OCI-LY7 (cell line): ENCODE measurements around the gene TPSD1. TPM values are rescaled to one million over a fixed set of nuclear protein-coding genes. Genes with fewer than 3 reads are reported as not detected.
"Not testable (repeated sequence)": the region's sequence is repeated elsewhere in the genome, so short reads cannot be mapped to it uniquely, and the experiment has no call there.

ENCODE experiments used
- BruUV-seq: library from RNA; stranded (reverse); fragments of 400-500 nt; replicated peaks from 2 replicates; lab custom pipeline; 2021; lab: Mats Ljungman, UMichigan
- CTCF ChIA-PET: fragments of 300-600 bp; sonication (Branson Sonifier 250); formaldehyde crosslinking; loops from one replicate; lab custom pipeline; 2022; ENCODE audit warnings: antibody characterized with exemption; ENCODE audit not compliant: unreplicated experiment; lab: Charles Lee
- POLR2A ChIA-PET: fragments of 300-600 bp; sonication (Branson Sonifier 250); formaldehyde crosslinking; loops from one replicate; lab custom pipeline; 2022; ENCODE audit warnings: antibody characterized with exemption; lab: Charles Lee
- DNase-seq: peaks from one replicate; pipeline ENCODE4 v3.0.0-alpha.2; 2015; ENCODE audit warnings: low spot score
- H2AFZ ChIP-seq: fragments of 200-600 bp; sonication (generic), shearing (Covaris generic); 2 replicates; pipeline ENCODE4 v1.6.1; 2014; ENCODE audit warnings: mild to moderate bottlenecking, antibody characterized with exemption, low read length, moderate library complexity
- H3K27ac ChIP-seq: fragments of 200-600 bp; sonication (generic); 2 replicates; pipeline ENCODE4 v1.5.1; 2014; ENCODE audit warnings: mixed run types, low read depth, mild to moderate bottlenecking, moderate library complexity, low read length, inconsistent platforms; ENCODE audit not compliant: poor library complexity, severe bottlenecking
- H3K36me3 ChIP-seq: fragments of 200-600 bp; sonication (generic); 2 replicates; pipeline ENCODE4 v1.6.1; 2014; ENCODE audit warnings: mild to moderate bottlenecking, antibody characterized with exemption, low read length, moderate library complexity, mixed read lengths; ENCODE audit not compliant: insufficient read depth
- H3K4me1 ChIP-seq: fragments of 200-600 bp; sonication (generic); 2 replicates; pipeline ENCODE4 v1.5.1; 2014; ENCODE audit warnings: mild to moderate bottlenecking, low read length; ENCODE audit not compliant: insufficient read depth, poor library complexity, severe bottlenecking
- H3K4me2 ChIP-seq: fragments of 200-600 bp; sonication (generic); 2 replicates; pipeline ENCODE4 v1.6.1; 2014; ENCODE audit warnings: mild to moderate bottlenecking, low read length
- H3K4me3 ChIP-seq: fragments of 200-600 bp; sonication (generic); 2 replicates; pipeline ENCODE4 v1.5.1; 2014; ENCODE audit warnings: mild to moderate bottlenecking, low read depth, low read length; ENCODE audit not compliant: poor library complexity, severe bottlenecking
- H3K79me2 ChIP-seq: fragments of 200-600 bp; sonication (generic); 2 replicates; pipeline ENCODE4 v1.6.1; 2016; ENCODE audit warnings: low read depth, mild to moderate bottlenecking, low read length, moderate library complexity, mixed read lengths; ENCODE audit not compliant: insufficient read depth
- H3K9me2 ChIP-seq: fragments of 200-600 bp; sonication (generic); 2 replicates; pipeline ENCODE4 v1.6.1; 2016; ENCODE audit warnings: mild to moderate bottlenecking, low read length, mixed read lengths; ENCODE audit not compliant: insufficient read depth
- H3K9me3 ChIP-seq: fragments of 200-600 bp; sonication (generic); 2 replicates; pipeline ENCODE4 v1.6.1; 2014; ENCODE audit warnings: mild to moderate bottlenecking, mixed run types, low read length, mixed read lengths
- H4K20me1 ChIP-seq: fragments of 200-600 bp; sonication (generic); 2 replicates; pipeline ENCODE4 v1.6.1; 2014; ENCODE audit warnings: mild to moderate bottlenecking, antibody characterized with exemption, low read length, moderate library complexity, mixed read lengths; ENCODE audit not compliant: insufficient read depth
- CTCF ChIP-seq: fragments of 200-600 bp; sonication (generic); conservative IDR thresholded peaks from 2 replicates; pipeline ENCODE4 v1.5.1; 2014; ENCODE audit warnings: mild to moderate bottlenecking, antibody characterized with exemption, low read length, moderate library complexity, mixed read lengths
- EZH2phosphoT487 ChIP-seq: fragments of 200-600 bp; sonication (generic); IDR thresholded peaks from 2 replicates; pipeline ENCODE4 v1.6.1; 2018; ENCODE audit warnings: low read depth, borderline replicate concordance, mild to moderate bottlenecking, mixed run types, antibody characterized with exemption, low read length, moderate library complexity, mixed read lengths
- intact Hi-C: fragments of 100-400 bp; cut with micrococcal nuclease; formaldehyde crosslinking; loops from one replicate; pipeline ENCODE4 v1.10.0; 2022; ENCODE audit not compliant: unreplicated experiment
- total RNA-seq, 2 experiments: library from RNA; depleted of rRNA in 1 of 2; stranded (reverse); fragments of >200 nt in 1 of 2; shearing (Covaris generic) in 1 of 2; gene quantifications; 2 replicates each; pipeline ENCODE4 v1.2.3, GENCODE V29; 2014 to 2022

The TPSD1 gene
- total RNA-seq, 2 experiments from 2014 or later: not detected

- intact Hi-C loops: no loop called here
- no peaks in the 10 kb centered on the region for H3K9me2 ChIP-seq
- H3K9me3 ChIP-seq: no peaks in the 10 kb centered on the region
- no peaks in the 10 kb centered on the region for H3K36me3 ChIP-seq
- no peaks in the 10 kb centered on the region for H4K20me1 ChIP-seq
- no peak overlapping the region for H3K4me3 ChIP-seq
- no peak for DNase-seq
- no TSS peak for BruUV-seq
- H3K4me2 ChIP-seq: no peak overlapping the region
- H2AFZ ChIP-seq: no peak overlapping the region
- peaks cover 19% of the 10 kb centered on the region for H3K4me1 ChIP-seq
- ChIA-PET CTCF (no interaction called here), POLR2A (no interaction called here)
- H3K27ac ChIP-seq: no peak overlapping the region
- no peak for TF ChIP-seq EZH2phosphoT487
- TF ChIP-seq CTCF: no peak
- H3K79me2 ChIP-seq: no peaks in the 10 kb centered on the region
Measured at GRCh38 chr16:1293921-1294656, 38.2 kb downstream of the TPSD1 start.

GRCh38 chr16:1295465-1295864 lies 39.6 kb downstream of the TPSD1 start:
- no TSS peak for BruUV-seq

GRCh38 chr16:1296688-1297017 lies 40.8 kb downstream of the TPSD1 start:
- H3K36me3 ChIP-seq, DNase-seq, H3K9me2 ChIP-seq, H3K79me2 ChIP-seq, POLR2A ChIA-PET, H4K20me1 ChIP-seq, intact Hi-C loops, H3K9me3 ChIP-seq, CTCF ChIA-PET, BruUV-seq: not testable (repeated sequence)
- H2AFZ ChIP-seq: peak overlapping the region; percentile 82; the same call in 1 of the 2 replicates
- peak overlapping the region; percentile 60 for H3K27ac ChIP-seq
- H3K4me1 ChIP-seq: peaks cover 23% of the 10 kb centered on the region
- peak overlapping the region; percentile 68 for H3K4me2 ChIP-seq
- peak overlapping the region; percentile 22 for H3K4me3 ChIP-seq

More at GRCh38 chr16:1295465-1295864, 39.6 kb downstream of the TPSD1 start:
- no peak for TF ChIP-seq CTCF
- no peak for TF ChIP-seq EZH2phosphoT487
- no peaks in the 10 kb centered on the region for H3K79me2 ChIP-seq
- H3K9me2 ChIP-seq: no peaks in the 10 kb centered on the region
- no peaks in the 10 kb centered on the region for H4K20me1 ChIP-seq
- no peak for DNase-seq
- ChIA-PET POLR2A (interaction anchor here (0.7 to 1.2 kb wide), 2 partner anchors 9 to 159 kb away, joined by 3 to 4 read pairs; no protein-coding TSS in a partner anchor), CTCF (no interaction called here)
- H3K9me3 ChIP-seq: no peaks in the 10 kb centered on the region
- intact Hi-C loops: no loop called here
- no peak overlapping the region for H2AFZ ChIP-seq
- H3K4me1 ChIP-seq: peaks cover 20% of the 10 kb centered on the region
- H3K36me3 ChIP-seq: no peaks in the 10 kb centered on the region
- no peak overlapping the region for H3K27ac ChIP-seq
- no peak overlapping the region for H3K4me2 ChIP-seq
- no peak overlapping the region for H3K4me3 ChIP-seq
